Upper lobe of left lung (tissue), 4 donors: Measurements from ENCODE around the gene GJA5.

ENCODE experiments used
- POLR2A ChIP-seq, 4 donors: fragments of 450-650 bp; IDR thresholded peaks; one replicate each; pipeline ENCODE4 v1.5.1; 2016 to 2017; ENCODE audit warnings: antibody characterized with exemption in 4 of 4, mild to moderate bottlenecking in 2 of 4
- POLR2AphosphoS5 ChIP-seq, 2 donors: sonication (generic); formaldehyde crosslinking; IDR thresholded peaks; one replicate each; pipeline ENCODE4 v1.5.1; 2017; ENCODE audit warnings: antibody characterized with exemption in 2 of 2
- TF ChIP-seq, protein P1 (sequence below), 6 experiments: fragments of 450-650 bp in 4 of 6; fragments of 200-600 bp in 2 of 6; sonication (generic) in 2 of 6; IDR thresholded peaks; one replicate each; pipeline ENCODE4 v1.5.1; 2016 to 2019; ENCODE audit warnings: antibody characterized with exemption in 6 of 6

DNA sequence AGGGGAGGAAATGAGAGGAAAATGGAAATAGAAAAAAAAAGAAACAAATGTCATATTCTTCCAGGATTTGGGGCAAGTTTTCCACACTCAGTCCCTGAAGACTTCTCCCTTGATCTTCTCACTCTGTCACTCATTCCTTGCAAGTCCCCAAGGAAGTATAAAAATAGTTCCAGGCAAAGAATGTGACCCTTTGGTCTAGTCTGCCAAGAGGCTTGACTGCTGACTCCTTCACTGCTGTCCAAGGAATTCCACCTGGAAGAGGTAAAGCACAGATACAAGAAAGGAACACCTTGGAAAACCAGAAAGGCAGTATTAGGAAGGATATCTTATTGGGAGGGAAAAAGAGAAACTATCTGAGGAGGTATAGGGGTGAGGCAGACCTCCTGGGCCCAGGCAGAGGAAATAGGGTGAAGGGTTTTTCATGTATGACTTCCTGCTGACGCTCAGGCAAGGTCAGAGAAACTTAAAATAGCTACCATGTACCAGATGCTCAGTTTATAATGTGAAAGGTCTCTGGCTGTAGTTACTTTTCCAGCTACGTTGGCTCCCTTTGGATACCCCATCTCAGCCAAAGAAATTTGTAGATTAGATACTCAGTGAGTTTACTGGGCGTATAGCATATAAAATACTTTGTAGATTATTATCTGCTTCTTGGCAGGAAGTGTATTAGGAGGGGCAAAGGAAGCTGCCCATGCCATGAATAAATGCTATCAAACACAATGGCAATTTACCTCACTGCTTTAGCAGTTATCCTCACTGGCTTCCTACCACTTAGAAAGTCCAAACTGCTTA lies 2.0 kb upstream of the GJA5 start:
- TF ChIP-seq, protein P1, sequence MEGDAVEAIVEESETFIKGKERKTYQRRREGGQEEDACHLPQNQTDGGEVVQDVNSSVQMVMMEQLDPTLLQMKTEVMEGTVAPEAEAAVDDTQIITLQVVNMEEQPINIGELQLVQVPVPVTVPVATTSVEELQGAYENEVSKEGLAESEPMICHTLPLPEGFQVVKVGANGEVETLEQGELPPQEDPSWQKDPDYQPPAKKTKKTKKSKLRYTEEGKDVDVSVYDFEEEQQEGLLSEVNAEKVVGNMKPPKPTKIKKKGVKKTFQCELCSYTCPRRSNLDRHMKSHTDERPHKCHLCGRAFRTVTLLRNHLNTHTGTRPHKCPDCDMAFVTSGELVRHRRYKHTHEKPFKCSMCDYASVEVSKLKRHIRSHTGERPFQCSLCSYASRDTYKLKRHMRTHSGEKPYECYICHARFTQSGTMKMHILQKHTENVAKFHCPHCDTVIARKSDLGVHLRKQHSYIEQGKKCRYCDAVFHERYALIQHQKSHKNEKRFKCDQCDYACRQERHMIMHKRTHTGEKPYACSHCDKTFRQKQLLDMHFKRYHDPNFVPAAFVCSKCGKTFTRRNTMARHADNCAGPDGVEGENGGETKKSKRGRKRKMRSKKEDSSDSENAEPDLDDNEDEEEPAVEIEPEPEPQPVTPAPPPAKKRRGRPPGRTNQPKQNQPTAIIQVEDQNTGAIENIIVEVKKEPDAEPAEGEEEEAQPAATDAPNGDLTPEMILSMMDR (IDR thresholded peaks at IDR 0.05), result no peak
- TF ChIP-seq POLR2AphosphoS5 (IDR thresholded peaks at IDR 0.05), result no peak
- TF ChIP-seq POLR2A (IDR thresholded peaks at IDR 0.05), result no peak
